PC-9 (cell line): ENCODE results near the gene CES2. TPM values are rescaled to one million over a fixed set of nuclear protein-coding genes. Genes with fewer than 3 reads are reported as not detected.
"Not testable (repeated sequence)": the region's sequence is repeated elsewhere in the genome, so short reads cannot be mapped to it uniquely, and the experiment has no call there.

Experiments
- BruUV-seq: library from RNA; stranded (reverse); fragments of 400-500 nt; replicated peaks from 2 replicates; lab custom pipeline; 2021; lab: Mats Ljungman, UMichigan
- CTCF ChIA-PET: fragments of 300-600 bp; sonication (Branson Sonifier 250); formaldehyde crosslinking; loops from one replicate; lab custom pipeline; 2022; ENCODE audit warnings: antibody characterized with exemption; lab: Charles Lee
- POLR2A ChIA-PET: fragments of 300-600 bp; sonication (Branson Sonifier 250); formaldehyde crosslinking; loops from one replicate; lab custom pipeline; 2022; ENCODE audit warnings: antibody characterized with exemption; ENCODE audit not compliant: unreplicated experiment; lab: Charles Lee
- DNase-seq, 2 experiments: peaks; one replicate each; pipeline versions ENCODE4 v3.0.0 to v3.0.0-alpha.2; 2015 to 2022; ENCODE audit warnings: mixed read lengths in 1 of 2
- H2AFZ ChIP-seq: fragments of 200-600 bp; sonication (generic); 2 replicates; pipeline ENCODE4 v1.8.1; 2017; ENCODE audit warnings: antibody characterized with exemption
- H3F3A ChIP-seq: fragments of 200-600 bp; sonication (generic); 2 replicates; pipeline ENCODE4 v1.8.1; 2017; ENCODE audit warnings: antibody characterized with exemption, mild to moderate bottlenecking, low read depth; ENCODE audit not compliant: insufficient read depth
- H3K27ac ChIP-seq: fragments of 200-600 bp; sonication (generic); 2 replicates; pipeline ENCODE4 v1.6.1; 2016; ENCODE audit warnings: mixed run types
- H3K27me3 ChIP-seq: fragments of 200-600 bp; sonication (generic); 2 replicates; pipeline ENCODE4 v1.6.1; 2016; ENCODE audit warnings: low read depth, mixed run types; ENCODE audit not compliant: insufficient read depth
- H3K36me3 ChIP-seq: fragments of 200-600 bp; sonication (generic); 2 replicates; pipeline ENCODE4 v1.6.1; 2016; ENCODE audit warnings: low read depth, mixed run types
- H3K4me1 ChIP-seq: fragments of 200-600 bp; sonication (generic); replicated peaks from 2 replicates; pipeline ENCODE4 v1.6.1; 2016; ENCODE audit warnings: mixed run types; ENCODE audit not compliant: insufficient read depth
- H3K4me2 ChIP-seq: fragments of 200-600 bp; sonication (generic); 2 replicates; pipeline ENCODE4 v1.6.1; 2017; ENCODE audit warnings: mixed run types
- H3K4me3 ChIP-seq: fragments of 200-600 bp; sonication (generic); 2 replicates; pipeline ENCODE4 v1.6.1; 2016; ENCODE audit warnings: mixed run types
- H3K79me2 ChIP-seq: fragments of 200-600 bp; sonication (generic); 2 replicates; pipeline ENCODE4 v1.6.1; 2017; ENCODE audit warnings: low read depth, mixed run types
- H3K9me2 ChIP-seq: fragments of 200-600 bp; sonication (generic); 2 replicates; pipeline ENCODE4 v1.8.1; 2017; ENCODE audit warnings: mild to moderate bottlenecking; ENCODE audit not compliant: insufficient read depth
- H3K9me3 ChIP-seq: fragments of 200-600 bp; sonication (generic); 2 replicates; pipeline ENCODE4 v1.8.1; 2016; ENCODE audit warnings: low read depth; ENCODE audit not compliant: insufficient read depth
- H4K20me1 ChIP-seq: fragments of 200-600 bp; sonication (generic); 2 replicates; pipeline ENCODE4 v1.8.1; 2017; ENCODE audit not compliant: insufficient read depth
- EZH2 ChIP-seq: fragments of 200-600 bp; sonication (generic); IDR thresholded peaks from 2 replicates; pipeline ENCODE4 v1.8.0; 2017; ENCODE audit warnings: antibody characterized with exemption, low read depth
- intact Hi-C: fragments of 100-400 bp; cut with micrococcal nuclease; formaldehyde crosslinking; loops from one replicate; pipeline ENCODE4 v1.10.0; 2022; ENCODE audit not compliant: unreplicated experiment
- total RNA-seq: library from RNA; stranded (reverse); gene quantifications from 2 replicates; pipeline ENCODE4 v1.2.3, GENCODE V29; 2021
- TF ChIP-seq, protein P1 (sequence below): fragments of 200-600 bp; sonication (generic); conservative IDR thresholded peaks from 2 replicates; pipeline ENCODE4 v1.6.1; 2017; ENCODE audit warnings: mixed run types, antibody characterized with exemption, mild to moderate bottlenecking, moderate library complexity

The CES2 gene
- total RNA-seq, 1 experiment from 2014 or later = 32.8 TPM

DNA sequence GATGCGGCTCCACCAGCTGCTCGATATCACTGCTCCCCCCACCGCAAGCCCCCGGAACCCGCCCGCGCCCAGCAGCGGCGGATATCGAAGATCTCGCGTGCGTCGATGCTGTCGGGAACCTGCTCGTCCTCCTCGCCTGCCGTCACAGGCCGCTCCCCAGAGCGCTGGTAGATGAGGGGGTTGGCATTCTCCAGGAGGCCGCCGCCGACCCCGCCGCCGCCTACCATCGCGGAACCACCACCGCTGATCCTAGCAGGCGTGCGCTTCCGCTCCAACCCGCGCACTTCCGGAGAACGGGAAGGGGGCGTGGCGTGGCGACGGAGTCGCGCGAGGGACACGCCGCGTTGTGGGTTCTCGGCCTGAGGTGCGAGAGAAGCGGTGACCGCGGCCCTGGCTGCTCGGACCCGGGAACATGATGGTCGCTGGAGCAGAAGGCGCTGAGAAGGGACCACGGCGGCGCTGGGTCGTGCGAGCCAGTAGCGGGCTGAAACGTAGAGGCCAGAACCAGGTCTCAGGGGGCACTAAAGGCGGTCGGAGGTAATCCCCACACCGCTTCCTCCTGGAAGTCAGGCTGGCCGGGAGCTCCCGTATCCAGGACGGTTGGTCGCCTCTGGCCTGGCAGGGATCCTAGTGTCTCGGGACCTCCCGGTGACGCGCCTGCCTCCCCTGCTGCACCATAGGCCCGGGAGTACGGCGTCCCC lies 1.0 kb upstream of the CES2 start, which contains the start of gene CIAO2B:
CIAO2B (minus strand) TSS at position 265 of the 701 bp plus-strand sequence; CDS start at position 227, 38 bp downstream.
- no peaks in the 10 kb centered on the region for H3K9me2 ChIP-seq
- H2AFZ ChIP-seq = peak within 1 kb of the TSS; percentile 99
- H3F3A ChIP-seq = peaks cover 26% of the 10 kb centered on the region
- peak within 1 kb of the TSS; percentile 91 for H3K4me3 ChIP-seq
- CTCF ChIA-PET = no interaction called here
- H3K79me2 ChIP-seq = peaks cover 39% of the 10 kb centered on the region
- peak within 1 kb of the TSS; percentile 48 for H3K27ac ChIP-seq
- TF ChIP-seq, protein P1, sequence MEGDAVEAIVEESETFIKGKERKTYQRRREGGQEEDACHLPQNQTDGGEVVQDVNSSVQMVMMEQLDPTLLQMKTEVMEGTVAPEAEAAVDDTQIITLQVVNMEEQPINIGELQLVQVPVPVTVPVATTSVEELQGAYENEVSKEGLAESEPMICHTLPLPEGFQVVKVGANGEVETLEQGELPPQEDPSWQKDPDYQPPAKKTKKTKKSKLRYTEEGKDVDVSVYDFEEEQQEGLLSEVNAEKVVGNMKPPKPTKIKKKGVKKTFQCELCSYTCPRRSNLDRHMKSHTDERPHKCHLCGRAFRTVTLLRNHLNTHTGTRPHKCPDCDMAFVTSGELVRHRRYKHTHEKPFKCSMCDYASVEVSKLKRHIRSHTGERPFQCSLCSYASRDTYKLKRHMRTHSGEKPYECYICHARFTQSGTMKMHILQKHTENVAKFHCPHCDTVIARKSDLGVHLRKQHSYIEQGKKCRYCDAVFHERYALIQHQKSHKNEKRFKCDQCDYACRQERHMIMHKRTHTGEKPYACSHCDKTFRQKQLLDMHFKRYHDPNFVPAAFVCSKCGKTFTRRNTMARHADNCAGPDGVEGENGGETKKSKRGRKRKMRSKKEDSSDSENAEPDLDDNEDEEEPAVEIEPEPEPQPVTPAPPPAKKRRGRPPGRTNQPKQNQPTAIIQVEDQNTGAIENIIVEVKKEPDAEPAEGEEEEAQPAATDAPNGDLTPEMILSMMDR = no peak
- no peak for TF ChIP-seq EZH2
- BruUV-seq = no TSS peak
- intact Hi-C loops = loop anchor here (10.0 kb wide), 1 partner anchor 419 kb away; no protein-coding TSS in a partner anchor
- peak within 1 kb of the TSS; percentile 98 for H3K4me2 ChIP-seq
- peak; percentile 63 to 83 for DNase-seq
- peaks cover 42% of the 10 kb centered on the region for H3K4me1 ChIP-seq
- H4K20me1 ChIP-seq = peaks cover 12% of the 10 kb centered on the region; the same call in 1 of the 2 replicates
- H3K36me3 ChIP-seq = no peaks in the 10 kb centered on the region
- no peaks in the 10 kb centered on the region for H3K27me3 ChIP-seq
- POLR2A ChIA-PET = interaction anchor here (0.7 kb wide), 2 partner anchors 32 to 73 kb away, joined by 3 to 4 read pairs; no protein-coding TSS in a partner anchor
- no peaks in the 10 kb centered on the region for H3K9me3 ChIP-seq

DNA sequence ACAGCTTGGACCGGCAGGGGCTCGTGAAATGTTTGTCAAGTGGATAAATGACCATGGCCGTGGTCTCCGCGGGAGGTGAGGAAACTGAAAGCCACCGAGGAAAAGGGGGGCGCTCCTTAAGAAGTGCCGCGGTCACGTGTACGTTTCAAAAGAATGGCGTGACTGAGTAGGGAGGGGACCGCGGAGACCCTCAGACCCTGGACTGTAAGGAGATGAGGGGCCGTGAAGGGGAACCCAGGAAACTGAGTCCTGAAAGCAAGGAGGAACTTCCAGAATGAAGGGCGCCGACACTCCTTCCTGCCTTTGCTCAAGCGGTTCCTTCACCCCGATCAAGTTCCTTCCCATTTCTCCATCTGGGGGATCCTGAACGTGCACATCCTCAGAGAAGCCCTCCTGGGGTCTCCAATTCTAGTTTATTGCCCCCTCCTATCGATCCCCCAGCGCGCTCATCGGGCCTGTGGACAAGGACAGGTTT lies 440 bp upstream of the CES2 start:
- peak overlapping the region; percentile 98 for H3K4me2 ChIP-seq
- H3F3A ChIP-seq = peaks cover 20% of the 10 kb centered on the region
- H3K36me3 ChIP-seq, H3K9me3 ChIP-seq, CTCF ChIA-PET, DNase-seq, H3K9me2 ChIP-seq, H3K27me3 ChIP-seq: not testable (repeated sequence)
- intact Hi-C loops = loop anchor here (10.0 kb wide), 1 partner anchor 420 kb away; no protein-coding TSS in a partner anchor
- peak overlapping the region; percentile 48; the same call in 1 of the 2 replicates for H3K27ac ChIP-seq
- peaks cover 39% of the 10 kb centered on the region for H3K79me2 ChIP-seq
- H2AFZ ChIP-seq = peak overlapping the region; percentile 99
- H3K4me1 ChIP-seq = peaks cover 36% of the 10 kb centered on the region
- peak overlapping the region; percentile 91 for H3K4me3 ChIP-seq
- TSS peak; percentile 34 for BruUV-seq
- POLR2A ChIA-PET = interaction anchor here (0.7 kb wide), 1 partner anchor 72 kb away, joined by 4 read pairs; no protein-coding TSS in a partner anchor
- peaks cover 12% of the 10 kb centered on the region; the same call in 1 of the 2 replicates for H4K20me1 ChIP-seq

DNA sequence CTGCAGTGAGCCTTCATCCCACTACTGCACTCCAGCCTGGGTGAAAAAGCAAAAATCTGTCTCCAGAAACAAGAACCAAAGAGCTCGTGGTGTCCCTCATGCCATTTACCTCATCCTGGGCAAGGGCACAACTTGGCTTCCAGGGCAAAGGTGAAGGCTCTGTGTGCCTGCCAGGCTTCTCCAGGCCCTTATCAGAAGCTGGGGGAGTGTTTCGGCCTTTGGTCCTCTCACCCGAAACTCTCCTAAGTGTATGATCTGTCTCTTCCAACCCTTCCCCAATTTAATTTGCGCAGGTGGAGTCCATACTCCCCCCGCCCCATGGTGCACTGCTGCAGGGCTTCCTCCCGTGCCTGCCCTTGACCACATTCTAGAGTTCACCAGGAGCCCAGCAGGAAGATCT lies 1.1 kb downstream of the CES2 start:
- ChIA-PET CTCF (no interaction called here), POLR2A (no interaction called here)
- H3K4me2 ChIP-seq = peak overlapping the region; percentile 98; the same call in 1 of the 2 replicates
- H3K79me2 ChIP-seq = peaks cover 39% of the 10 kb centered on the region
- TF ChIP-seq, protein P1 = no peak
- TF ChIP-seq EZH2 = no peak
- no peak for DNase-seq
- H3K9me3 ChIP-seq = no peaks in the 10 kb centered on the region
- H4K20me1 ChIP-seq = peaks cover 9% of the 10 kb centered on the region; the same call in 1 of the 2 replicates
- H2AFZ ChIP-seq = no peak overlapping the region
- no peaks in the 10 kb centered on the region for H3K27me3 ChIP-seq
- H3K36me3 ChIP-seq = no peaks in the 10 kb centered on the region
- intact Hi-C loops = loop anchor here (10.0 kb wide), 1 partner anchor 422 kb away; no protein-coding TSS in a partner anchor
- H3K27ac ChIP-seq = no peak overlapping the region
- no peaks in the 10 kb centered on the region for H3K9me2 ChIP-seq
- peaks cover 7% of the 10 kb centered on the region for H3F3A ChIP-seq
- BruUV-seq = no TSS peak
- peaks cover 21% of the 10 kb centered on the region for H3K4me1 ChIP-seq
- H3K4me3 ChIP-seq = no peak overlapping the region
